ENCODE measurements around the gene FCHO1. TPM values are rescaled to one million over a fixed set of nuclear protein-coding genes. Genes with fewer than 3 reads are reported as not detected.

The FCHO1 gene
- total RNA-seq, 1 donor from 2014 or later: 7.4 TPM

DNA sequence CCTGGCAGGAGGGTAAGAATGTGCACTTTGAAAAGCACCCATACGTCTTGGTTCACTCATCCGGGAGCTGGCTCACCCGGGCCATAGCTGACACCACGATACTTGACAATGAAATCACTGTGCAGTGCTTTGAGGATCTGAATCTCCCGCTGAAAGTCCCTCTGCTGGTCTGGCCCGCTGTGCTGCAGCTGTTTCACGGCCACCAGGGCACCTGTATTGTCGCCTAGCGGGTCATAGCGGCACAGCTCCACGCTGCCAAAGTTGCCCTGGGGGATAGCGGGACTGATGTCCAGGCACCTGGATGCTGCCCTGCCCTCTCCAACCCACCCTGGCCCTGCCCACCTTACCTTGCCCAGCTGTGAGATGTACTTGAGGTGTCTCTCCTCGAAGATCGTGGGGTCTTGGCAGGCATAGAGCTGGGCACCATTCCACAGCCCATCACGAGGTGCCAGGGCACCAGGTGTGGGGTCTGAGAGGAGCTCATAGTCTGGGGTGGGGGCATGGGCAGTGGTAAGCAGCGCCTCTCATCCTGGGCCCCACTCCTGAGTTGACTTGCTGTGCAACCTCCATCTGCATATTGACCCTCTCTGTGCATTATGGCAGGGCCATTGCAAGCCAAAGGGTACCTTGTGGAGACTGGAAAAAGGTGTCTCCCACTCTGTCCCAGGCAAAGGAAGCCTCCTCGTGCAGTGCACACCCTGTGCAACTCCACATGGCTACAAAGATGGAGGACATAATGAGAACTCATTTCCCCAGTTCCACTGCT is 81.3 kb downstream of the FCHO1 start:
- peaks cover 1% of the 10 kb centered on the region for H3K36me3 ChIP-seq

DNA sequence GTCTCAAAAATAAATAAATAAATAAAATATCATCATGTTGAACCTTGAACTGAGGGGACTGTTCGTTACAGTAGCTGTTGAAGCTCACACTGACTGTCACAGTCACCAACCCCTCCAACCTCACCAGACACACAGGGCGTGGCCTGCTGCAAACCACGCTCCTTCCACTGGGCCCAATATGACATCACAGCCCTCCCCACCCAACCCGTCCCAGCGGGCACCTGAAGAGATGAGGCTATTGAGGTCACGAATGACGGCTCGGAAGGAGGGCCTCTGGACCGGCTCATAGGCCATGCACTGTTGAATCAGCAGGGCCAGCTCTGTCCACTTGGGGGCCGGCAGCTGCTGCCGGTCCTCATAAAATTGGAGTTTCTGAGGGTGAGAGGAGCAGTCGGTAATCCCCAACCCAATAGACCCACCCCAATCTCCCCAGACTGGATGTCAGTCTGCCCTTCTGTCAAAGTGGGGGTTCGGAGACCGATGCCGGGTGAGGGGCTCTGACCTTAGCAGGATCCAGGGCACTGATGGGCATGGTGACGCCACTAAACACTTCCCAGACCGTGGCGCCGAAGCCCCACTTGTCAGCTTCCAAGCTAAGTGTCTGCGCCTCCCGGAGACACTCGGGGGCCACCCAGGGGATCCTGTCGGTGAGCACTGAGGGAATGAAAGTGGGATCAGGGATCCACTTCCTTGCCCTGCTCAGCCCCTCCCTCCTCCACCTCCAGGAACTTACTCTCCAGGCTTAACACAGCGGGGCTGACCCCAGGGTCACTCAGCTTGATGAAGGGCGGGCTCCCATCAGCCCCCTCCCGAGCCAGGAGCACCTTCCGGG is 83.3 kb downstream of the FCHO1 start:
- ATAC-seq (no peak), DNase-seq (no peak)
- no peaks in the 10 kb centered on the region for H3K4me1 ChIP-seq
- peaks cover 9% of the 10 kb centered on the region for H3K36me3 ChIP-seq
- H3K9me3 ChIP-seq: no peaks in the 10 kb centered on the region
- TF ChIP-seq, protein P1, sequence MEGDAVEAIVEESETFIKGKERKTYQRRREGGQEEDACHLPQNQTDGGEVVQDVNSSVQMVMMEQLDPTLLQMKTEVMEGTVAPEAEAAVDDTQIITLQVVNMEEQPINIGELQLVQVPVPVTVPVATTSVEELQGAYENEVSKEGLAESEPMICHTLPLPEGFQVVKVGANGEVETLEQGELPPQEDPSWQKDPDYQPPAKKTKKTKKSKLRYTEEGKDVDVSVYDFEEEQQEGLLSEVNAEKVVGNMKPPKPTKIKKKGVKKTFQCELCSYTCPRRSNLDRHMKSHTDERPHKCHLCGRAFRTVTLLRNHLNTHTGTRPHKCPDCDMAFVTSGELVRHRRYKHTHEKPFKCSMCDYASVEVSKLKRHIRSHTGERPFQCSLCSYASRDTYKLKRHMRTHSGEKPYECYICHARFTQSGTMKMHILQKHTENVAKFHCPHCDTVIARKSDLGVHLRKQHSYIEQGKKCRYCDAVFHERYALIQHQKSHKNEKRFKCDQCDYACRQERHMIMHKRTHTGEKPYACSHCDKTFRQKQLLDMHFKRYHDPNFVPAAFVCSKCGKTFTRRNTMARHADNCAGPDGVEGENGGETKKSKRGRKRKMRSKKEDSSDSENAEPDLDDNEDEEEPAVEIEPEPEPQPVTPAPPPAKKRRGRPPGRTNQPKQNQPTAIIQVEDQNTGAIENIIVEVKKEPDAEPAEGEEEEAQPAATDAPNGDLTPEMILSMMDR (IDR thresholded peaks at IDR 0.05): no peak
- no peaks in the 10 kb centered on the region for H3K27me3 ChIP-seq
- intact Hi-C loops (cut with DNase I): no loop called here
- H3K27ac ChIP-seq: no peak overlapping the region
- no peak overlapping the region for H3K4me3 ChIP-seq

More for the DNA sequence above, 81.3 kb downstream of the FCHO1 start:
- Histone ChIP-seq H3K27ac (no peak overlapping the region), H3K9me3 (no peaks in the 10 kb centered on the region), H3K4me1 (no peaks in the 10 kb centered on the region), H3K27me3 (no peaks in the 10 kb centered on the region), H3K4me3 (no peak overlapping the region)
- no peak for DNase-seq
- intact Hi-C loops (cut with DNase I): no loop called here
- TF ChIP-seq, protein P1 (IDR thresholded peaks at IDR 0.05): no peak
- ATAC-seq: no peak

DNA sequence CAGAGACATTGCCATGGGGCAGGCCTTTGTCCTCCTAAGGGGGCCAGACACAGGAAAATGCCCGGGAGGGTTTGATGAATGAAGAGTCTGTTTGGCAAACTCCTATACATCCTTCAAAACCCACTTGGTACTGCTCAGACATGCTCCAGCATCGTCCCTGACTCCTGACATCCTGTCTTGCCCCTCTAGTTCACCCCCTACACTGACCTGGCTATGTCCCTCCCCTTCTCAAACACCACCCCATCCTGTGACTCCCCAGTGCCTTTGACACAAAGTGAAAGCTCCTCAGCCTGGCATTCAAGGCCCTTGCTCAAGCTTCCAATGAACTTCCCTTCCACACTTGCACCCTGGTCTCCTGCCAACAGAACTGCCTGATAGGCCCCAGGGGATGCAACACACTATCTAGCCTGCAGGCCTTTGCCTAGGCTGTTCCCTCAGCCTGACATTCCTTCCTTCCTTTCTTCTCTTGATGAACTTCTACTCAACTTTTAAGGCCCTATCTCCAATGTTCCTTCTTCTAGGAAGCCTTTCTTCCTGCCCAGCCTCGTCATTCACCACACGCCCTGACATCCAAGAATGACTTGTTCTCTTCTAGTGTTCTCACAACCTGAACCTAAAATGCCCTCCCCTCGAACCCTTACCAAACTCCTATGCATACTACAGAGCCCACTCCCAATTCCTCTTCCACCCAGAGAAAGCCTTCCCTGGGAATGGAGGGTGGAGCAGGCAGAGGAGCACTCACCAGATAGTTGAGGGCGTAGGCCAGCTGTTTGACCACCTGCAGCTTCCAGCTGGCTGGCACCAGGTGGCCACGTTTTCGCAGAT is 84.1 kb downstream of the FCHO1 start:
- DNase-seq: no peak
- TF ChIP-seq, protein P1 (IDR thresholded peaks at IDR 0.05): no peak
- Histone ChIP-seq H3K9me3 (no peaks in the 10 kb centered on the region), H3K4me3 (no peak overlapping the region), H3K27me3 (no peaks in the 10 kb centered on the region), H3K36me3 (peaks cover 9% of the 10 kb centered on the region), H3K4me1 (no peaks in the 10 kb centered on the region), H3K27ac (no peak overlapping the region)
- ATAC-seq: no peak
- intact Hi-C loops (cut with DNase I): no loop called here

DNA sequence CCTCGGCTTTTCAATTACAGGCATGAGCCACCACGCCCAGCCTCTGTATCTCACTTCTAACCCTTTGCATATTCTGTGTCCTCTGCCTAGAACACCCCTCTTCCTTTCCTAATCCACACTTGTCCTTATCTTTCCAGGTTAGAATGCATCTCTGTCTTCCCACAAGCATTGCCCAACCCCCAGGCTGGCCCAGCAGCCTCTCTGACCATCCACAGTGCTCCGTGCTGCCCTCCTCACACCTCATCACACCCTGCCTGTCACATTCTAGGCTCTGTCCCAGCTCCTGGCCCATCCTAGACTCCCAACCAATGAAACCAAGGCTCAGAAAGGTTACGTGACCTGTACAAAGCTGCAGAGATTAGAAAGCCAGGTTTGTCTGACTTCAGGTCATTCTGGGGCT is 85.3 kb downstream of the FCHO1 start:
- H3K4me3 ChIP-seq: no peak overlapping the region
- ATAC-seq (no peak), DNase-seq (no peak)
- no peak overlapping the region for H3K27ac ChIP-seq
- TF ChIP-seq, protein P1 (IDR thresholded peaks at IDR 0.05): no peak
- no peaks in the 10 kb centered on the region for H3K9me3 ChIP-seq
- intact Hi-C loops (cut with DNase I): no loop called here
- no peaks in the 10 kb centered on the region for H3K27me3 ChIP-seq
- peaks cover 9% of the 10 kb centered on the region for H3K36me3 ChIP-seq
- H3K4me1 ChIP-seq: no peaks in the 10 kb centered on the region

DNA sequence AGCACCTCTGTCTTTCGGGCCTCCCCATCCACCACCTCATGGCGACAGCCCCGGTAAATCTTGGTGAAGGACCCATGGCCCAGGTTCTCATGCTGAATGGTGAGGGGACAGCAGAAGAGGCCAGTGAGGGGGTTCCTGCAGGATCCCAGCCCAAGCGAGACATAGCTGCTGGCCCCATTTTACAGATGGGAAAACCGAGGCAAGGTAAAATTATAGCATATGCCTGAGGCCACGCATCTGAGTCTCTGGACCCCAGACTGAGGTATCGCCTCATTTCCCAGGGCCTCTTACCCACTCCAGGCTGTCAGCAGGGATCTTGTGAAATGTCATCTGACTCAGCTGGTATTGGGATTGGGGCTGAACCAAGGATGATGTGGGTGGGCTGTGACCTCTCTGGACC is 86.7 kb downstream of the FCHO1 start:
- peaks cover 9% of the 10 kb centered on the region for H3K36me3 ChIP-seq
- H3K27me3 ChIP-seq: no peaks in the 10 kb centered on the region
- intact Hi-C loops (cut with DNase I): no loop called here
- DNase-seq (no peak), ATAC-seq (no peak)
- TF ChIP-seq, protein P1 (IDR thresholded peaks at IDR 0.05): no peak
- no peaks in the 10 kb centered on the region for H3K9me3 ChIP-seq
- no peak overlapping the region for H3K4me3 ChIP-seq
- H3K4me1 ChIP-seq: no peaks in the 10 kb centered on the region
- no peak overlapping the region for H3K27ac ChIP-seq

Other genes with a start within 250 kb of the FCHO1 start
- 78.0 TPM for gene PGLS, start 239.8 kb upstream of the FCHO1 start, total RNA-seq
- gene COLGALT1, start 195.8 kb upstream of the FCHO1 start, total RNA-seq: 104 TPM
- 0.41 TPM for gene UNC13A, start 63.1 kb upstream of the FCHO1 start, total RNA-seq
- 71.4 TPM for gene MAP1S, start 32.0 kb upstream of the FCHO1 start, total RNA-seq
- 2.1 TPM for gene B3GNT3, start 43.7 kb downstream of the FCHO1 start, total RNA-seq
- gene INSL3, start 70.0 kb downstream of the FCHO1 start, total RNA-seq: not detected
- gene JAK3, start 96.5 kb downstream of the FCHO1 start, total RNA-seq: 15.1 TPM
- 1,315 TPM for gene RPL18A, start 108.4 kb downstream of the FCHO1 start, total RNA-seq
- gene SLC5A5, start 120.5 kb downstream of the FCHO1 start, total RNA-seq: not detected
- 59.7 TPM for gene CCDC124, start 181.5 kb downstream of the FCHO1 start, total RNA-seq
- not detected for gene KCNN1, start 215.6 kb downstream of the FCHO1 start, total RNA-seq

All from upper lobe of right lung (tissue), 1 donor.